NT2/D1 (cell line): ENCODE results near the gene KCNIP1.

Source experiments
- YY1 ChIP-seq: IDR thresholded peaks from 2 replicates; pipeline ENCODE4 v1.6.1; 2011; ENCODE audit not compliant: insufficient read length, insufficient read depth
- ZNF274 ChIP-seq: IDR thresholded peaks from 2 replicates; pipeline ENCODE4 v1.6.1; 2011; ENCODE audit warnings: mild to moderate bottlenecking, low read depth, low read length

GRCh38 chr5:170571875-170572852, 68.3 kb downstream of the KCNIP1 start:
- TF ChIP-seq ZNF274 = no peak
- no peak for TF ChIP-seq YY1
